Loucy (cell line): ENCODE results near the gene CLIC3.

ENCODE experiments used
- H2AFZ ChIP-seq: fragments of 200-600 bp; sonication (generic); 2 replicates; pipeline ENCODE4 v1.6.0; 2016; ENCODE audit warnings: antibody characterized with exemption, mild to moderate bottlenecking, low read length, moderate library complexity
- H3F3A ChIP-seq: fragments of 200-600 bp; 2 replicates; pipeline ENCODE4 v1.6.0; 2016; ENCODE audit warnings: antibody characterized with exemption, low read depth, mild to moderate bottlenecking
- H3K27me3 ChIP-seq: fragments of 200-600 bp; sonication (generic); 2 replicates; pipeline ENCODE4 v1.6.1; 2014; ENCODE audit warnings: low read length, mild to moderate bottlenecking; ENCODE audit not compliant: insufficient read depth, poor library complexity, severe bottlenecking
- H3K36me3 ChIP-seq: fragments of 200-600 bp; sonication (generic); 2 replicates; pipeline ENCODE4 v1.6.1; 2016; ENCODE audit warnings: low read length; ENCODE audit not compliant: insufficient read depth
- H3K4me1 ChIP-seq: fragments of 200-600 bp; sonication (generic); 2 replicates; pipeline ENCODE4 v1.5.1; 2014; ENCODE audit warnings: low read length, mild to moderate bottlenecking; ENCODE audit not compliant: insufficient read depth, poor library complexity, severe bottlenecking
- H3K4me2 ChIP-seq: fragments of 200-600 bp; sonication (generic); 2 replicates; pipeline ENCODE4 v1.6.0; 2014; ENCODE audit warnings: antibody characterized with exemption, low read length, low read depth, mild to moderate bottlenecking; ENCODE audit not compliant: poor library complexity, severe bottlenecking
- H3K4me3 ChIP-seq: fragments of 200-600 bp; sonication (generic); 2 replicates; pipeline ENCODE4 v1.5.1; 2014; ENCODE audit warnings: low read length, mild to moderate bottlenecking, mixed read lengths; ENCODE audit not compliant: poor library complexity, severe bottlenecking
- H3K79me2 ChIP-seq: fragments of 200-600 bp; sonication (generic); 2 replicates; pipeline ENCODE4 v1.6.1; 2014; ENCODE audit warnings: low read length; ENCODE audit not compliant: insufficient read depth
- H3K9ac ChIP-seq: fragments of 200-600 bp; sonication (generic); 2 replicates; pipeline ENCODE4 v1.6.0; 2014; ENCODE audit warnings: mild to moderate bottlenecking, low read depth, low read length, moderate library complexity; ENCODE audit not compliant: poor library complexity, severe bottlenecking
- H3K9me2 ChIP-seq: fragments of 200-600 bp; sonication (generic); replicated peaks from 2 replicates; pipeline ENCODE4 v1.6.1; 2016; ENCODE audit warnings: low read depth, low read length, mixed read lengths
- H3K9me3 ChIP-seq: fragments of 200-600 bp; sonication (generic); 2 replicates; pipeline ENCODE4 v1.6.1; 2014; ENCODE audit warnings: mild to moderate bottlenecking, antibody characterized with exemption, low read length, low read depth; ENCODE audit not compliant: insufficient read depth
- H4K20me1 ChIP-seq: fragments of 200-600 bp; sonication (generic); 2 replicates; pipeline ENCODE4 v1.6.0; 2014; ENCODE audit warnings: antibody characterized with exemption, low read length, mild to moderate bottlenecking; ENCODE audit not compliant: insufficient read depth, poor library complexity, severe bottlenecking
- EZH2phosphoT487 ChIP-seq: fragments of 200-600 bp; IDR thresholded peaks from 2 replicates; pipeline ENCODE4 v1.6.1; 2018; ENCODE audit warnings: antibody characterized with exemption, mild to moderate bottlenecking, moderate library complexity, borderline replicate concordance
- TF ChIP-seq, protein P1 (sequence below): fragments of 200-600 bp; sonication (generic); conservative IDR thresholded peaks from 2 replicates; pipeline ENCODE4 v1.5.1; 2014; ENCODE audit warnings: mild to moderate bottlenecking, antibody characterized with exemption, low read length

The CLIC3 gene

DNA sequence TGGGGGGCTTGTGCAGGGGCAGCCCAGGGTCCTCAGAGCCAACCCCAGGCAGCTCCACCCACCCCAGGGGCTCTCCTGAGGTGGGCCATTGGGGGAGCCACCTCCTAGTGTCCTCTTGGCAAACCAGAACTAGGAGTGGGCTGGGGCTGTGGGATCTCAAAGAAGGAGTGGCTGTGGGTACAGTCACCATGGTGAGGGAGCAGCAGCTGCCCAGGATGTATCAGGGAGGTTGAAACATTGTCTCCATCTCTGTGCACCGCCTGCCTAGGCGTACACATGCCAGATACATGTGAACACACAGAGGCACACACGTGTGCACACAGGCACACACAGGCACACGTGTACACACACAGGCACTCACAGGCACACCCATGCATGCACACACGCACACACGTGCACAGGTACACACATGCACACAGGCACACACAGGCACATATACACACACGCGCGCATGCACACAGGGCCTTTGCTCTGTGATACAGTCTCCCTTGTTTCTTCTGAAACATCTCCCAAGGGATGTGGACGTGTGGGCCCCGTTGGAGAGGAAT, 33.6 kb downstream of the CLIC3 start:
- H3F3A ChIP-seq: no peaks in the 10 kb centered on the region
- no peak overlapping the region for H3K9ac ChIP-seq
- H3K4me3 ChIP-seq: no peak overlapping the region
- H3K9me2 ChIP-seq: no peaks in the 10 kb centered on the region
- H4K20me1 ChIP-seq: no peaks in the 10 kb centered on the region
- no peaks in the 10 kb centered on the region for H3K79me2 ChIP-seq
- no peak overlapping the region for H3K4me2 ChIP-seq
- H3K4me1 ChIP-seq: peaks cover 9% of the 10 kb centered on the region
- H2AFZ ChIP-seq: no peak overlapping the region
- H3K36me3 ChIP-seq: no peaks in the 10 kb centered on the region
- TF ChIP-seq EZH2phosphoT487: no peak
- TF ChIP-seq, protein P1, sequence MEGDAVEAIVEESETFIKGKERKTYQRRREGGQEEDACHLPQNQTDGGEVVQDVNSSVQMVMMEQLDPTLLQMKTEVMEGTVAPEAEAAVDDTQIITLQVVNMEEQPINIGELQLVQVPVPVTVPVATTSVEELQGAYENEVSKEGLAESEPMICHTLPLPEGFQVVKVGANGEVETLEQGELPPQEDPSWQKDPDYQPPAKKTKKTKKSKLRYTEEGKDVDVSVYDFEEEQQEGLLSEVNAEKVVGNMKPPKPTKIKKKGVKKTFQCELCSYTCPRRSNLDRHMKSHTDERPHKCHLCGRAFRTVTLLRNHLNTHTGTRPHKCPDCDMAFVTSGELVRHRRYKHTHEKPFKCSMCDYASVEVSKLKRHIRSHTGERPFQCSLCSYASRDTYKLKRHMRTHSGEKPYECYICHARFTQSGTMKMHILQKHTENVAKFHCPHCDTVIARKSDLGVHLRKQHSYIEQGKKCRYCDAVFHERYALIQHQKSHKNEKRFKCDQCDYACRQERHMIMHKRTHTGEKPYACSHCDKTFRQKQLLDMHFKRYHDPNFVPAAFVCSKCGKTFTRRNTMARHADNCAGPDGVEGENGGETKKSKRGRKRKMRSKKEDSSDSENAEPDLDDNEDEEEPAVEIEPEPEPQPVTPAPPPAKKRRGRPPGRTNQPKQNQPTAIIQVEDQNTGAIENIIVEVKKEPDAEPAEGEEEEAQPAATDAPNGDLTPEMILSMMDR: no peak
- H3K9me3 ChIP-seq: no peaks in the 10 kb centered on the region
- no peaks in the 10 kb centered on the region for H3K27me3 ChIP-seq

DNA sequence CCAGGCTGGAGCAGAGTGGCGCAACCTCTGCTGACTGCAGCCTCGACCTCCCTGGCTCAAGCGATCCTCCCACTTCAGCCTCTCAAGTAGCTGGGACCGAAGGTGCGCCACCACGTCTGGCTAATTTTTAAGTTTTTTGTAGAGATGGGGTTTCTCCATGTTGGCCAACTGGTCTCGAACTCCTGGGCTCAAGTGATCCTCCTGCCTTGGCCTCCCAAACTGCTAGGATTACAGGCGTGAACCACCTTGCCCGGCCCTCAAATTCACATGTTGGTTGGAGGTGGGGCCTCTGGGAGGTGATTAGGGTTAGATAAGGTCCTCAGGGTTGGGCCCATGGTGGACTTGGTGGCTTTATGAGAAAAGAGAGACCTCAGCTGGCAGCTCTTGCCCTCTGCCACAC, 34.2 kb downstream of the CLIC3 start:
- Histone ChIP-seq H3K4me3 (no peak overlapping the region), H3K79me2 (no peaks in the 10 kb centered on the region), H3F3A (no peaks in the 10 kb centered on the region), H3K4me2 (no peak overlapping the region), H4K20me1 (no peaks in the 10 kb centered on the region), H3K4me1 (peaks cover 9% of the 10 kb centered on the region), H2AFZ (no peak overlapping the region), H3K27me3 (no peaks in the 10 kb centered on the region), H3K9ac (no peak overlapping the region), H3K9me2 (no peaks in the 10 kb centered on the region), H3K36me3 (no peaks in the 10 kb centered on the region), H3K9me3 (no peaks in the 10 kb centered on the region)
- TF ChIP-seq, protein P1: no peak
- TF ChIP-seq EZH2phosphoT487: no peak

DNA sequence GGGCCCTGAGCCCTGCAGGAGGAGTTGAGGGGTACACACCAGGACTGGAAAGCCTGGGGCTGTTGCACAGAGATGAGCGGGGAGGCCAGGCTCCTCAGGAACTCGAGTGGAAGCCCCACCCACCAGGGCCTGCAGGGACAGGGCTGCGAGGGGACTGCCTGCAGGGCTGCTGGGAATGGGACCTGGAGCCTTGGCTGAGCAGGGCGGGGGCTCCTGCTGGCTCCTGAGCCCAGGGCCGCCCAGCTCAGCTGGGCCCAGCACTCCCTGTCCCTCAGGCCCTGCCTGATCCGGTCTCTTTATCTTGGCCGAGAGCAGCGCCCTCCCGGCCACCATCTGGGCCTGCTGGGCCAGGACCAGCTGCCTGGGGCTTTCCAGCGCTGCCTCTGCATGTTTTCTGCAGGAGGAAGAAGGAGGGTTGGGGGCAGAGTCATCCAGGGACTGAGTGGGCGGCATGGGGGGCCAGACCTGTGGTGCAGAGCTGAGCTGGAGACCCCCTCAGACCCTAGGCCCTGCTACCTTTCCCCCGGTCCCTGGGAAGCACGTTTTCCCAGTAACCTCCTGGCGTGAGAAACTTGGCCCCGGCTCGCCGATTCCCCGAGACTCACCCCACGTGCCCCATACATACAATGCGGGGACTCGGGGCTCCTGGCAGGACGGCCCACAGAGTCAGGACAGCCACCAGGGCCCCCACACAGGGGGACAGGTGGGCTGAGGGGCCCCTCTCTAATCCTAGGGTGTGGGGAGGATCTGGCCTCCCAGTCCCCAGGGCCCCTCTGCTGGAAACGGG, 34.9 kb downstream of the CLIC3 start:
- no peaks in the 10 kb centered on the region for H4K20me1 ChIP-seq
- H3K27me3 ChIP-seq: no peaks in the 10 kb centered on the region

More for the DNA sequence above, 34.9 kb downstream of the CLIC3 start:
- Histone ChIP-seq H3K36me3 (no peaks in the 10 kb centered on the region), H3K4me3 (no peak overlapping the region), H3K4me1 (peaks cover 9% of the 10 kb centered on the region), H3K79me2 (no peaks in the 10 kb centered on the region), H3K9ac (no peak overlapping the region), H2AFZ (no peak overlapping the region), H3K9me3 (no peaks in the 10 kb centered on the region), H3F3A (no peaks in the 10 kb centered on the region), H3K4me2 (no peak overlapping the region), H3K9me2 (no peaks in the 10 kb centered on the region)
- TF ChIP-seq, protein P1: no peak
- no peak for TF ChIP-seq EZH2phosphoT487
